NCI-H1105 treated with DMSO at 0.1 percent for 48 hours (cell line): Measurements from ENCODE around the gene CFAP92.
"Not testable (repeated sequence)": the region's sequence is repeated elsewhere in the genome, so short reads cannot be mapped to it uniquely, and the experiment has no call there.

Experiments
- DNase-seq: peaks from one replicate; lab custom pipeline; 2025; lab: John Stamatoyannopoulos, UW

The CFAP92 gene

DNA sequence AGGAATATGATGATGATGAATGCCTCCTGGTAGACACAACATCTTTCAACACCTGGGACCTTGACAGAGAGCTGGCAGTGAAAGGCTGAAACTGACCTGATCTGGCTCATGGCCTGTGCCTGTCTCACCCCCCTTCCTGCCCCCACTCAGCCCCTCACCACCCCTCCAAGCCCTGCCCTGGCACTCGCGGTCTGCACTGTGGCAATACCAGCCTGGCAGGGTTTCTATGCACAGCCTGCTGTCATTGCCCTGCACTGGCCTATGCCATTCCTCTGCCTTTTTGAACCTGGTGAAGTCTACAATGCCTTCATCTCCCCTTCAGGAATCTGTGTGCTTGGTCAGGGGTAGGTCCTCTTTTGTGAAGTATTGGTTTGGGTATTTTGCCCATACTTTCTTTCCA, 58.0 kb downstream of the CFAP92 start:
- DNase-seq = peak; percentile 30

DNA sequence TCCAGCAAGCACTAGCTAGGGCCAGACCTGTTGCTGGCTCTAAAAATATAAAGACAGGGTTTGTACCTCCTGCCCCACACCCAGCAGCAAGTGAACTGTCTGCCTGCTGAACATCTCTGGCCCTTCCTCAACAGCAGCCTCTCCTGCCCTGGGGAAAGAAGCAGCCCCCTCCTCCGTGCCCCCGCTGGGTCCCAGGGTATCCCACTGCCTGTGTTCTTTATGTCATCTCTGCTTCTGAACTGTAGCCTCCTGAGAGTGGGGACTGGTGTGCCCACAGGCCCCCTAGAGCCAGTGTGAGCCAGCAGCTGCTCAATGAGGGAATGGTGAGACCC, 60.0 kb downstream of the CFAP92 start:
- DNase-seq = no peak

DNA sequence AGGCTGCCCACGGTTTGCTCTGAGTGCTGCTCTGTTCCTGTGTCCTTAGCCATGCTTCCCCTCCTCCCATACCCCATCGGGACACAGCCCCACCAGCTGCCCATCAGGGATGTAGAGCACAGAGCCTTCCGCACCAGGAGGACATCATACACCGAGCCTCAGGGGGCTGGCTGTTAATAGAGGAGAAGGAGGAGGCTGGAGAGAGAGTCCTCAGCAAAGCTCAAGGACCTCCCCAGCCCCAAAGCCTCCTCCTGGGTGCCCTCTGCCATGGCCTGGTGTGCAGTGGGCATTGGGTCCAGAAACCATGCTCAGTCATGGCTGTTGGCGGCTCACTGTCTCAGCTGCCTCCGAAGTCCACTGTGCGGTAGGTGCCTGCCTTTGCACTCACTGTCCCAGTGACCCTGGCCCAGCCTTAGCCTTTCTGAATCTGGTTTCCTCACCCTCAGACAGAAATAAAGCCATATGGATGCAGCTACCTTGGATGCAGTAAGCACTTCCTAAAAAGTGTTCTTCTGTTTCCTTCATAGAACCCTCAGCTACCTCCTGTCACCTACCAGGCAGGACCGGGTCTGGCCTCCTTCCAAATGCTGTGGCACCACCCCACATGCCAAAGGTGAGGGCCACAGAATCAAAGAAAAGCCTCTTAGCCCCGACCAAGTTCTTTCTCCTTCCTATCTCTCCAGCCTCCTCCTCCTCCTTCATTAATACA, 60.5 kb downstream of the CFAP92 start:
- DNase-seq = no peak

DNA sequence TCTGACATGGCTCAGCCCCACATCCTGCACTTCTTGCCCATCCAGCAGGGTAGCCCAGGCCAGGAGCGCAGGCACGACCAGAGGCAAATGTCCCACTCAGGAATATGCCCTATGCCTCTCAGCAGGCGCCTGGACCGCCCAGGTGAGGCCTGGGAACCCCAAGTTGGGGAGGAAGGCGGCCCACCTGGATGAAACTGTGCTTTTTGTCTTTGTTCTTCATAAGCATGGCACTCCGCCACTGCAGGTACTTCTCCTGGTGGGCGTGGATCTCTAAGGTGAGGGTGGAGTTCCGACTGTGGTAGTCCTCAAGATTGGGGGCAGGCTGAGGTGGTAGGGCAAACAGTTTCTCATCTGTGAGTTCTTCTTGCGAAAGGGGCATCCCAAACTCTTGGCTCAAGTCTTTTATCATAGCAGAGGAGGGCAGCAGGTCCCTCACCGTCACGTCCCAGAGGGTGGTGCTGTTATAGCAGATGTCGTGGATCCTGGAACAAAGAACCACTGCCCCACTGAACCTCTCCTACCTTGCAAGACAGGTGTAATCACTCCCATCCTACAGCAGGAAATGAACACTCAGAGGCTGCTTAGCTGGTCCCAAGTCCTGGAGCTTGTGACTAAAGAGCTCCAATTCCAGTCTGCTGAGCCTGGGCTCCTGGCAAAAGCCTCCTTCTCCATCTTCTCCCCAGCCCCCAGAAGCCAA, 61.2 kb downstream of the CFAP92 start:
- DNase-seq = no peak

DNA sequence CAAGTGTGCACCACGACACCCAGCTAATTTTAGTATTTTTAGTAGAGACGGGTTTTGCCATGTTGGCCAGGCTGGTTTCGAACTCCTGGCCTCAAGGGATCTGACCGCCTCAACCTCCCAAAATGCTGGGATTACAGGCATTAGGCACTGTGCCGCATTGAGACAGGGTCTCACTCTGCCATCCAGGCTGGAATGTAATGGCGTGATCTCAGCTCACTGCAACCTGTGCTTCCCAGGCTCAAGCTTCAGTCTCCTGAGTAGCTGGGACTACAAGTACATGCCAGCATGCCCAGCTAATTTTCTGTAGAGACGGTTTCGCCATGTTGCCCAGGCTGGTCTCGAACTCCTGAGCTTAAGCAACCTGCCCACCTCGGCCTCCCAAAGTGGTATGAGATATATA, 62.8 kb downstream of the CFAP92 start:
- no peak for DNase-seq

DNA sequence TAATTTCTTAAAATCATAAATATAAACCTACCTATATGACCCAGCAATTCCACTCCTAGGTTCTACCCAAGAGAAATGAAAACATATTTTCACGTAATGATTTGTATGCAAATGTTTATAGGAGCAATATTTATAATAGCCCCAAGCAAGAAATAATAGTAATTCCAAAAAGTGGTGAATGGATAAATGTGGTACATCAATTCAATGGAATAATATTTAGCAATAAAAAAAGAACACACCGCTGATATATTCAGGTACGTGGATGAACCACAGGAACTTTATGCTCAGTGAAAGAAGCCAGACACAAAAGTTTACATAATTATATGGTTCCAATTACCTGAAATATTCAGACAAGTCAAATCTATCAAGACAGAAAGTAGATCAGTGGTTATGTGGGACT, 64.5 kb downstream of the CFAP92 start:
- no peak for DNase-seq

DNA sequence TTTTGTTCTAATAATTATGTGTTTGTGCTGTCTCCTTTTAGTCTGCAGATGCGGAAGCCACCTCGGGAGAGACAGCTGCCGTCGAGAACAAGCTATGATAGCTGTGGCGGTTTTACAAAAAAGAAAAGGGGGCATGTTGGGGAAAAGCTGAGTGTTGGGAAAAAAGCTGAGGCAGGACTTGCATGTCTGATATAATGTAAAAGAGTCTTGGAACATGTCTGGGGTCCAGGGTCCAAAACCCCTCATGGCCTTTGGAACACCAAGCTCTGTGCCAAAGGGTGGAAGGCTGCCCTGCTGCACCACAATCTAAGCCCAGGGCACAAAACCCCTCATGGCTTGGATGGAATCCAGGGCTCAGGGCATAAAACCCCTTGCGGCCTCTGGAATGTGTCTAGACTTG, 69.9 kb downstream of the CFAP92 start:
- not testable (repeated sequence) for DNase-seq

DNA sequence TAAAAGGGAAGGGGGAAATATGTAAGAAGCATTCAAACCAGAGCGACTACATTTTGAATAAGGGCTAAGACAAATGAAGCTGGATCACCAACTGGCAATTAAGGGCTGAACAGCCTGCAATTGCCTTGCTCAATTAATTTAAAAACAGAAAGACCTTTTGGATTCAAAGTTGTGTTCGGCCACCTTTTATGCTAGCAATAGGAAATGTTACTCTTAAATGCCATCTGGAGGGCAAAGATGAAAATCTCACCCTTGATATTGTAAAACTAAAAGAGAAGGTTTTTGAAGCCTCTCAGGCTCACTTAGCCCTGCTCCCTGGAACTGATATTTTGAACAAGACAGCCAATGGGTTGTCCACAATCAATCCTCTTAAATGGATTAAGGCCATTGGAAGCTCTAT, 70.3 kb downstream of the CFAP92 start:
- DNase-seq = no peak

DNA sequence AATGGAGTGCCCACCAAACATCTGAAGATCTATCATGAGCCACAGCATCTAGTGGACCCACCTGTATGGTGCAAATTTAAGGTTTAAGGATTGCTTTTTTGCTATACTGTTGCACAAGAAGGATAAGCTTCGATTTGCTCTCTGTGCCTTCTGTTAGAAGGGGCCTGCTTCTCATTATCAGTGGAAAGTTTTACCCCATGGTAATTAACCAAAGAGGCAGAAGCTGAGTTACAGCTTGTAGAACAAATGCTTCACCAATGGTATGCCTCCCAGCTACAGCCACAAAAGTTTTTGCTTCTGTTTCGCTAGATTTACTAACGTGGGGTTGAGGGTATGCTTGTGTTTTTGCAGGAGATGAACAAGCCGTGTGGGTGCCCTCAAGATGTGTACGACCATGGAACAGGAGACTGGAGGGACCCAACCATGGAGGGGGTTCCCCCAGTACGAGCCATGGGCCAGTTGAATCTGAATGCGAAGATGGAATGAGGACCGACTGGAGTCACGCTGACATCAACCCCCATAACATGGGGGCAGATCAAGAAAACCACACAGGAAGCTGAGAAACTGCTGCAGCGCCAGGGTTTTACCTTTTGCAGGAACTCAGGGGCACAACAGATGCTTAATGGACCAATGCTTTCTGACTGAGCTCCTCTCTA, 70.9 kb downstream of the CFAP92 start:
- no peak for DNase-seq

DNA sequence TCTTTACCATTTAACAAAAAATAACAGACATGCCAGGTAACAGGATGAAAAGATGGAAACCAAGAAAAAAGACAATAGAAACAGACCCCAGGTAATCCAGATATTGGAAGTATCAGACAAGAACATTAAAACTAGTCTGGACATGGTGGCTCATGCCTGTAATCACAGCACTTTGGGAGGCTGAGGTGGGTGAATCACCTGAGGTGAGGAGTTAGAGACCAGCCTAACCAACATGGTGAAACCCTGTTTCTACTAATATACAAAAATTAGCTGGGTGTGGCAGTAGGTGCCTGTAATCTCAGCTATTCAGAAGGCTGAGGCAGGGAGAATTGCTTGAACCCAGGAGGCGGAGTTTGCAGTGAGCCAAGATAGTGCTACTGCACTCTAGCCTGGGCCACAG, 73.9 kb downstream of the CFAP92 start:
- no peak for DNase-seq

DNA sequence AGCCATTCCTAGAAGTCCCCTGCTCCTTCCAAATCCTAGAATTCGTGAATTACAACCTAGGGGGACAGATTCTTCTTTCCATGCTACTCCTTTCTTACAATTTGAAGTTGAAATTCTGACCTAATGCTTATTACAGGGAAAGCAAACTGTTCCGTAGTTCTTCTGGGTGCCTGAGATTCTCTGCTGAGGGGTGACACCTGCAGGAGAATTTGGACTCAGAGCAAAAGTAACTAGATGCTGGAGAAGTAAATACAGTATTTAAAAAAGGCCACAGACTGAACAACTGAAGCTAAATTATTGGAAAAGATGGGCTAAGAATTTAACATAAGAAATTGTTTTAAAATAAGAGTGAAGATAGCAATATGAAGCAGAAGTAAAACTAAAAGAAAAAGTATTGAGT, 76.6 kb downstream of the CFAP92 start:
- DNase-seq = no peak

DNA sequence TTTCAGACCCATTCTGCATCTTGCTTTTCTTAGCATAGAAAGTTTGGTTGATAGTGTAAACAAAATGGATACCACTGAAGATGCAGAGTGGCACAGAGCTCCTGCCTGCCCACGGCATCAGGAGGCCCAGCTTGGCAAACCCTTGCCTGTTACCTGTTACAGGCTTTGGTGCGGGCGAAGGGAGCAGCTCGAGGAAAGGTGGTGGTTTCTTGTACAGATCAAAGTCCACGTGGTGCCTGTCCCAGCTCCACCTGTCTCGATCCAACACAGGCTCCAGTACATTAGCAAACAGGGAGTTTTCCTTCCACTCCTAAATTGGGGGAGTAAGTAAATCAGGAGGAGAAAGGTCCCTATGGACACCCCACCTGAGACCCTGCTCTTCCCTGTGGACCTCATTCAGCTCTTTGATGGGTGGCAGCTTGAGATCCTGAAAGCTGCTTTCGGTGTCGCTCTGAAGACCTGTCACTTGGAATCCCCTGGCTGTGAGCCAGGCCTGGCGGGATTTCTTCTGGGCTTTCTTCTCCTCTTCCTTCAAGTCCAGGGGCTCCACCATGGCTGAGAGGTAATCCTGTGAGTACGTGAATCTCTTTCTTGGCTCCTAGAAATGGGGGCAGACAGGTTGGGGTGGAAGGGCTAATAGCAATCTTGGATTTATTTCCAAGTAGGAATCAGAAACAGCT, 78.8 kb downstream of the CFAP92 start:
- no peak for DNase-seq

DNA sequence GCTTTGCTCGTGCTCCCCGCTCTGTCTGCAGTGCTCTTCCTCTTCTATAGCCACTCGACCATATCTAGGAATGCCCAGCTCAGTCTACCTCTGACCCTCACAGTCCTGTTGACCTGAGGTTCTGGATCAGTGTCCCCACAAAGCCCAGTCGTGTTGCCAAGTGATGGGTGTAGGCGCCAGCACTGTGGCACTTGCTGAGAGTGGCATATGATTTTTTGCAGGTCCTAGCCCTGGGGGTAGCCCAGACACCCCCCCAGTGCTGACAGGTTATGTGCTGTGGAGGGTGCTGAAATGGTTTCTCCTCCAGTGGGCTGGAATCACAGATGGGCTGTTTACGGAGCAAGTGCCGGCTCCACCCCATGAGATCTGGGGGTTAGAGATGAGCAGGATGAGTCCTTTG, 82.0 kb downstream of the CFAP92 start:
- no peak for DNase-seq

DNA sequence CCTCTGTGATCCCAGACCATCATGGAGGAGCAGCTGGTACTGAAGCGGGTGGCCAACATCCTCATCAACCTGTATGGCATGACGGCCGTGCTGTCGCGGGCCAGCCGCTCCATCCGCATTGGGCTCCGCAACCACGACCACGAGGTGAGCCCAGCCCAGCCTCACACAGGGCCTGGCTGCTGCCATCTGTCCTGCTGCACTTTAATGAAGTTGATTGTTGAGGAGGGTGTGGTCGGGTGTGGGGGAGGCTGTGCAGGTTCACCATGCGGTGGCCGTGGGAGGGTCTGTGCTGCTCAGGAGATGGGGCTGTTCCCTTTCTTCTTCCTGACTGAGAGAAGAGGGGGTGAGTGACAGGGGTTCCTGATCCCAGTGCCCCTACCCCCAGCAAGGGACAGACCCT, 83.9 kb downstream of the CFAP92 start:
- DNase-seq = no peak

DNA sequence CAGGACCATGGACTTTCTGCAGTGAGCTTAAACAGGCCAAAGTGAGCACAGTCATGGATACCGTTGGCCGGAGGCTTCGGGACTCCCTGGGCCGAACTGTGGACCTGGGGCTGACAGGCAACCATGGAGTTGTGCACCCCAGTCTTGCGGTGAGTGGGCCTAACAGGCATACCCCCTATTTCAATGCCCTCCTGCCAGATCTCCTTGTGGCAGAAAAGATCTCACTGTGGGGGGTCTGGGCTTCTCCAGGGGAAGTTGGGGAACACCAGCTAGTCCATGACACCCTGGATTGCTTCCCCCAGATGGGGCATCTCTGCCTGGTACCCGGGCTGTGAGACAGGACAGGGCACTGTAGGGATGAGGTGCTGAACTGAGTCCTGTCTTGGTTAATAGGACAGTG, 84.9 kb downstream of the CFAP92 start:
- no peak for DNase-seq

DNA sequence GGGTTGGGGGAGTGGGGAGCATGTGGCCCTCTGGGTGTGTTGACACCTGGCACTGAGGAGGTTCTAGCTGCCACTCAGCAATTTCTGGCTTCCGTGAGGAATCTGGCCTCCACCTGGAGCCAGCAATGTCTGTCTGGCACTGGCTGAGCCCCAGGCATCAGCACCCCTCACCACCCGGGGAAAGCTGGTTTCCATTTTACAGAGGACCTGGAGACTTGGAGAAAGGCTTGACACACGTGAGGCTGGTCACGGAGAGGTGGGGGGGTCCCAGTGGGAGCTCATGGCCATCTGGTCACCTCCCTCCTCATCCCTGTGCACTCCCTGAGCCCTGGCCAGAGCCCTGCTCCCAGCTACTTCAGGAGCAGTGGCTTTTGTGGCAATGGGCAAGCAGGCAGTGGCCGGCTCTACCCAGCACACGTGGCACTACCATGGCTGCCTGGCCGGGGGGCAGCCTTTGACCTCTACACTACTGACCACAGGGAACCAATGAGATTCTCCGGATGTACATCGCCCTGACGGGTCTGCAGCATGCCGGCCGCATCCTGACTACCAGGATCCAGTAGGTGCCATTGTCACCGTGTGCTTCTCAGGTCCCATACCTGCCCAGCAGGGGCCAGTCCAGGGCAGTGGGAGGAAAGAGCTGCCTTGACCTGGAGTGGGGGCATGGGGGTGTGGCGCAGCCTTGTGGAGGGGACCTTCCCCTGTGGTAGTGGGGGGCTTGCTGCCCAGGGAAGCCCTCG, 86.0 kb downstream of the CFAP92 start:
- no peak for DNase-seq

DNA sequence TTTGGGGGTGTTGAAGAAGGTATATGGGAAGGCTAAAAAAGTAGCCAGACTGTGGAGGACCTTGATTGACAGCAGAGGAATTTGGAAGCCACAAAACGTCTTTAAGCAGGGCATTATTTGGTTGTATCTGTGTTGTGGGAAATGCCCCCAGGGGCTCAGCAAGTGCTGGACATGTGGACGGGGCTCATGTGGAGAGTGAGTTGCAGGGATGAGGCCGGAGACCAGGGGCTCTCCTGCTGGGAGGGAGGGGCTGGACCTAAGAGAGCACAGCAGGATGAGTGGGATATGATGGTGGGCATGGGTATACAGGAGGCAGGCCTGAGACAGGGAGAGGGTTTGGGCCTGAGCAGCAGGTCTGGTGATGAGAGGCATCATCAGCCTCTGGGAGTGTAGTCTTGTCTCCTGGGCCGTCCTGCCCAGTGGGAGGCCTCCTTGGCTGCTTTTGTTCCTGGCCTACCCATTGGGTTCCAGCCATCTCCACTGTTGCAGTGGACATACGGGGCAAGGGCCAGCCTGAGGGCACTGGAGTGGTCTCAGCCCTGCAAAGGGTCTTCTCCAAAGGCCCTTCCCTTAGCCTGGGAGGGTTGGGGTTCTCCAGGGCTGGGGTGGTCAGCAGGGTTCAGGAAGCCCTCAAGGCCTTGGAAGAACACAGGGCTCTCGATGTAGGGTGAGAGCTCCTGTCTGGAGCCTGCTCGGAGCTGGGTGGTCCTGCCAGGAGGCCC, 86.9 kb downstream of the CFAP92 start:
- no peak for DNase-seq

DNA sequence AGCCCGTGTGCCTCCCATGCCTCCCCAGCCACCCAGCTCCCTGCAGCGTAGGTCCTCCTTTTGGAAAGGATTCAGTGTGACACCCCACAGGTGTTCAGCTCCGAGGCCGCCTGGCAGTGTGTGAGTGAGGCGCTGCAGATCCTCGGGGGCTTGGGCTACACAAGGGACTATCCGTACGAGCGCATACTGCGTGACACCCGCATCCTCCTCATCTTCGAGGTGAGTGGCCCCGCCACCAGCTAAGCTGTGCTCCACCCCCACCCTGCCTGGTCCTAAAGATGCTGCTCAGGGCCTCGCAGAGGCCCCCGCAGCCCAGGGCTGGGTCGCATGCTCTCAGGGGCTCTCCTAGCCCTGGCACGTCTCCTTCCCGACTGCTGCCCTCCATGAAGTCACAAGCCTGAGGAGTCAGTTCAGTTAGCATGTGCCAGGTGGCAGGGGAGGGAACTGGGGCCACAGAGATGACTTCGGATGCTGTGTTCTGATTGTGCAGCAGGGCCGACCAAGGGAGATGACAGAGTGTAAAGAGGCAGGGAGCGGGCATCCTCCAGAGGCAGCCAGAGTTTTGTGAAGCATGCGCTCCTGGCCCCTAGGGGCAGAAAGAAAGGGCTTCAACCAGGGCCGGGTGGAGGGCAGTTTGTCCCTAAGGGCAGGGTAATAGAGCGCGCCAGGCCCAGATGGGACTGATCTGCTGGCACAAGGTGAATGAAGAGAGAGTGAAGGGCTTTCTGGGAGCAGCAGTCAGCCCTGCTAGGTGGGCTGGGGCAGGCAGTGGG, 87.7 kb downstream of the CFAP92 start:
- DNase-seq = no peak

DNA sequence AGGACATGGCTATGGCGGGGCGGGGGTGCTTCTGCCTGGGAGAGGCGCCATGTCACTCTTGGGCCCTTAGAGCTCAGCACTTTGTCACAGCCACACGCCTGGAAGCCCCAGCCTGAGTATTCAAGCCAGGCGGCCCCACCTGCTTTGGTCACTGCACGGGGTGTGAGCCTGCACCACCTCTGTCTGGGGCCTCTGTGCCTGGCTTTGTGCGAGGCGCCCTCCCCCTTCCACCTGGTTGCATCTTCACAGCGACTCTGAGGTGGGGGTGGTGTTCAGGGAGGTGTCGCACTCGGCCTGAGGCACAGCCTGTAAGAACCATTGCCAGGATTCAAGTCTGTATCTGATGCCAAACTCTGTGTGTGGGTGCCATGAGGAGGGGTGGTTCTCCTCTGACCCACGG, 90.4 kb downstream of the CFAP92 start:
- no peak for DNase-seq

DNA sequence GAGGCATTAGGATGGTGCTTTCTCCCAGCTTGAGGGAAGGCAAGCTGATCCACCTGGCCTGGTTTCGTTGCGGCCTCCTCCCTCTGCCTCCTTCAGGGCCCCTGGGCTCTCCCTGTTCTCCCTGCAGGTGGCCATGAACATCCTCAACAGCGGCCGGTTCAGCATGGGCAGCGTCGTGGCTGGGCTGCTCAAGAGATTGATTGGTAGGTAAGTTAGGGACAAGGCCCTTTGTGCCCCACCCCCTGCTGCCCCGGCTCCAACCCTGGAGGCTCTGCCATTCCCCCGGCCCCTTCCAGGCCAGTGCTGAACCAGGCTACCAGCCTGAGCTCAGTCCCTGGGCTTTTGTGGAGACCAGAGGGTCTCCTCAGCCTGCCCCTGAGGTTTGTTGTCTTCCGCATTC, 91.5 kb downstream of the CFAP92 start:
- no peak for DNase-seq
